Medulla oblongata (tissue), 1 donor: ENCODE data around the gene SLC2A6.
A peak's percentile ranks its signal among the peaks of the same experiment; 100 is the strongest.

Source experiments
- DNase-seq: peaks from one replicate; pipeline ENCODE4 v3.0.0-alpha.2; 2015; ENCODE audit errors: extremely low spot score

Gene SLC2A6

GRCh38 chr9:133478851-133479711 lies at the start of gene SLC2A6:
Gene SLC2A6, minus strand, starts transcription at chr9:133479099. Its CDS starts 40 bp downstream, at chr9:133479059.
- peak; percentile 91 for DNase-seq

- no peak for DNase-seq
These were observed 49.3 kb upstream of the SLC2A6 start for GRCh38 chr9:133528001-133528875.

GRCh38 chr9:133527444-133527920 lies 48.6 kb upstream of the SLC2A6 start:
- DNase-seq: peak; percentile 49

DNA sequence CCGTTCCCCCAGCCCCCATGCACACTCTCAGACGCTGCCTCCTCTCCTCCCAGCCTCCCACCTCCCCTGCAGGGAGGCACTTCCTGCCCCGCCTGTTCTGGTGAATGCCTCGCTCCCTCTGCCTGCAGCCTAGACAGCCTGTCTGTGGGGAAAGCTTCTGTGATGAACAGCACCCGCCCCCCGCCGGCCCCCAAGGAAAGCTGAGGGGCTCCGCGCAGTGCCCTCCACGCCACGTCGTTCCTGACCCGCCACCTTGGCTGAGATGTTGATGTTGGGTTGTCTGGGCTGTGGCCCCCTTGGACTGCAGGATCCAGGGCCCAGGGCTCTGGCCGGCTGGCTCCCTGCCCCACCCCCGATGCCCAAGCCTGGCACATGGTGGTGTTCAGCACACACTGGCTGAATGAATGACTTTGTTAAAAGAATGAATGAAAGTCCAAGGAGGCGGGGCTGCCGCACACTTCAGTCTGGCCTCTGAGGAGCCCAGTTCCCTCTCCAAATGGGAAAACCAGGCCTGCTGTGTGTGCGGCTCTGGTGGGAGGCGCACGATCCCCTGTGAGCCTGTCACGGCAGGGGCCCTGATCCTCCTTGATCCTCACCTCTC lies 47.9 kb upstream of the SLC2A6 start:
- DNase-seq: peak; percentile 88

GRCh38 chr9:133525677-133526076 lies 46.8 kb upstream of the SLC2A6 start:
- DNase-seq: no peak

DNA sequence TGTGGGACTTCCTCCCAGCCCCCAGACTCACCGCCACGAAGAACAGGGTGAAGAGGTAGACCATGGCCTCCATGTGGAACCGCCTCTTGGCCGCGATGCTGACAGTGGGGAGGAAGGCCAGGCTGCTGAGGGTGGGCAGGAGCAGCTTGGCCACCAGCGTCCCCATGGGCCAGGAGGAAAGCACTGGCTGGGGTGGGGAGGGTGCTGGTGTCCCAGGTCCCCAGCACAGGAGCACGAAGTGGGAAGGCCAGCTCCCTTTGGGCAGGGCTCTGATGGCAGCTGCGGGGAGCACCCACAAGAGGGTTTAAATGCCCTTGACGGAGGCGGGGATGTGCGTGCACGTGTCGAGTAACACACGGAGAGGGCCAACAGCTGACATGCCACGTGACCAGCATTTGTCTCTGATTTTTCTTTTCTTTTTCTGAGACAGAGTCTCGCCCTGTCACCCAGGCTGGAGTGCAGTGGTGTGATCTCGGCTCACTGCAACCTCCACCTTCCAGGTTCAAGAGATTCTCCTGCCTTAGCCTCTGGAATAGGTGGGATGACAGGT lies 45.9 kb upstream of the SLC2A6 start, which contains the start of gene MYMK:
MYMK (minus strand) TSS at position 281 of the 550 bp plus-strand sequence; CDS start at position 166, 115 bp downstream.
- DNase-seq: no peak

GRCh38 chr9:133524146-133524545 lies 45.2 kb upstream of the SLC2A6 start:
- DNase-seq: no peak

DNA sequence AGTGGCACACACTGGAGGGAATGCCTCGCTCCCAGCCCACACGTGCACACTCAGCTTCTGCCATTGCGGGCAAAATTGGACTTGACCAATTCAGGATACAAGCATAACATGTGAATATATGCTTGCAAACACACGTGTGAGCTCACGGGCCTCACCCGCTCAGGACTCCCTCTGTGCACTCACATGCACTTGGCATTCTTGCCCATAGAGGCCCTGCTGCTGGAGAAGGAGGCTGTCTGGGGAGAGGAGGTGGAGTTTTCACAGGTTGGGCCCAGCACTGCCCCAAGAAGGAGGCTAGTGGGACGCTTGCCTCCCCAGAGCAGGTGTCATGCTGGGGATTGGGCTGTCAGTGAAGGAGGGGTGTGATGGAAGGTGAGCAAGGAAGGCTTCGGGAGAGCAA lies 44.2 kb upstream of the SLC2A6 start:
- no peak for DNase-seq

GRCh38 chr9:133522073-133522910 lies 43.4 kb upstream of the SLC2A6 start:
- DNase-seq: no peak

- DNase-seq: peak; percentile 69
These were observed 42.5 kb upstream of the SLC2A6 start for GRCh38 chr9:133521122-133522072.

- no peak for DNase-seq
These were observed 41.4 kb upstream of the SLC2A6 start for GRCh38 chr9:133520121-133520835.

DNA sequence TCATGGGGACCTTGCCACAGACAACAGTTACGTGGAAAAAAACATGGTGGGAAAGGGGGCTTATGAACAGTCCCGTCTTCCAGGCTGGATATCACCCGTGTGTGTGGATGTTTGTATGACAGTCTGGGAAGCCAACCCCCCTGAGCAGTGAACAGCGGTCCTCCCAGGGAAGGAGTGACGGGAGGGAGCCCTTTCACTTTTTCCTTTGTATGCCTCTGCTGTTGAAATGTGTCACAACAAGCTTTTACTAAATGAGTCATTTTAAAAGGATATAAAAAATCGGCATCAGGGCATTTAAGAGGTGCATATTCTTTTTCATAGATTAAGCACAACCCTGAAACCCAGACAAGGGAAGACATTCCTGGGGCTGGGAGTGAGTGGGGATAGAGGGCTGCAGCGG lies 40.8 kb upstream of the SLC2A6 start:
- no peak for DNase-seq

- DNase-seq: no peak
These were observed 40.0 kb upstream of the SLC2A6 start for GRCh38 chr9:133518706-133519449.

GRCh38 chr9:133518200-133518599 lies 39.3 kb upstream of the SLC2A6 start:
- no peak for DNase-seq

DNA sequence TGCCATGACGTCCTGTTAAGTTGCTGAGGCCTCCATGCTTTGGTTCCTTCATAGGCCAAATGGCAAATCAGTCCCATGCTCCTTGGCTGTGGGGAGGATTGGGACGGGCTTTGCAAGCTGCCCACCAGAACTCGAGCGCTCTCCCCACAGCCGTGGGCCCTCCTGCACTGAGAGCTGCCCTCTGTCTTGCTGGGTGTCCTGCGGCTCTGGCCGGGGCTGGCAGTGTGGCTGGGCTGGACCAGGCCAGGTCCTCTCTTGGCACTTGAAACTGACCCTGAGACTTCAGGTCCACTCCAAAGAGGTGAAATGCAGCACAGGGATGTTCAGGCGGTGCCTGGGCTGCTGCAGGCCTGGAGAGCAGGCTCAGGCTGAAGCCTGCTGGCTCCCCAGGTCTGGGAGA lies 38.8 kb upstream of the SLC2A6 start:
- no peak for DNase-seq

- DNase-seq: no peak
These were observed 38.1 kb upstream of the SLC2A6 start for GRCh38 chr9:133516961-133517350.

- no peak for DNase-seq
These were observed 37.5 kb upstream of the SLC2A6 start for GRCh38 chr9:133516256-133516960.
